Stomach (tissue), 9 donors: ENCODE results near the gene ZNF443. TPM values are rescaled to one million over a fixed set of nuclear protein-coding genes. Genes with fewer than 3 reads are reported as not detected.
"Not testable (repeated sequence)": the region's sequence is repeated elsewhere in the genome, so short reads cannot be mapped to it uniquely, and the experiment has no call there.

ENCODE experiments used
- DNase-seq, 2 donors: peaks; one replicate each; pipeline versions ENCODE4 v3.0.0 to v3.0.0-alpha.2; 2013 to 2019
- H3K27ac ChIP-seq, 5 donors: fragments of 200-600 bp in 4 of 5; sonication (generic) in 4 of 5; one replicate each; pipeline ENCODE4 v1.5.1; 2013 to 2019; ENCODE audit warnings: mild to moderate bottlenecking in 1 of 5, moderate library complexity in 1 of 5
- H3K27me3 ChIP-seq, 3 donors: fragments of 200-600 bp; sonication (generic); one replicate each; pipeline ENCODE4 v1.5.1; 2017 to 2019; ENCODE audit warnings: mixed run types in 1 of 3
- H3K36me3 ChIP-seq, 4 donors: fragments of 200-600 bp; sonication (generic); 1 replicate in 3 of 4; 2 replicates in 1 of 4; pipeline ENCODE4 v1.5.1; 2016 to 2019
- H3K4me1 ChIP-seq, 4 donors: fragments of 200-600 bp; sonication (generic); one replicate each; pipeline ENCODE4 v1.5.1; 2016 to 2019
- H3K4me3 ChIP-seq, 4 donors: fragments of 200-600 bp; sonication (generic) in 3 of 4; one replicate each; pipeline ENCODE4 v1.5.1; 2016 to 2019; ENCODE audit warnings: mild to moderate bottlenecking in 1 of 4
- H3K9me3 ChIP-seq, 4 donors: fragments of 200-600 bp; sonication (generic); one replicate each; pipeline ENCODE4 v1.5.1; 2016 to 2019
- EP300 ChIP-seq: sonication (generic); formaldehyde crosslinking; IDR thresholded peaks from one replicate; pipeline ENCODE4 v1.6.1; 2017; ENCODE audit warnings: antibody characterized with exemption
- POLR2A ChIP-seq, 4 donors: fragments of 450-650 bp; IDR thresholded peaks; one replicate each; pipeline ENCODE4 v1.6.1; 2016; ENCODE audit warnings: antibody characterized with exemption in 4 of 4, control low read depth in 2 of 4, mild to moderate bottlenecking in 1 of 4, moderate library complexity in 1 of 4
- POLR2AphosphoS5 ChIP-seq, 3 donors: sonication (generic); formaldehyde crosslinking; IDR thresholded peaks; one replicate each; pipeline ENCODE4 v1.6.1; 2016; ENCODE audit warnings: antibody characterized with exemption in 3 of 3
- WGBS, 5 donors: extraction: QIAGEN DNeasy Blood & Tissue Kit in 3 of 5; methylation state at CpG; one replicate each; pipeline versions ENCODE4 v1.1.5 to v1.1.7; 2013 to 2018; 5-methylcytosine and 5-hydroxymethylcytosine counted together
- intact Hi-C: fragments of 100-400 bp; cut with DNase I; formaldehyde crosslinking; loops from one replicate; pipeline ENCODE4 v1.15.1; 2023; ENCODE audit warnings: low total_unique reads
- polyA plus RNA-seq, 3 donors: library from polyadenylated mRNA; stranded (reverse); fragments of 200-250 nt; gene quantifications; one replicate each; pipeline ENCODE4 v1.2.3, GENCODE V29; 2013
- total RNA-seq, 5 donors: library from RNA; depleted of rRNA; stranded (reverse); fragments of >200 nt; gene quantifications; one replicate each; pipeline versions ENCODE4 v1.1.0 to v1.2.3, GENCODE V29; 2014 to 2016
- TF ChIP-seq, protein P1 (sequence below), 7 experiments: fragments of 450-650 bp in 4 of 7; fragments of 200-600 bp in 3 of 7; sonication (generic) in 3 of 7; IDR thresholded peaks; one replicate each; pipeline ENCODE4 v1.5.1; 2016 to 2019; ENCODE audit warnings: antibody characterized with exemption in 7 of 7, control low read depth in 2 of 7, mild to moderate bottlenecking in 1 of 7
- donor health status: healthy with polysubstance abuse.
- donor health status: Bipolar disorder and iron deficiency.
- donor health status: healthy.

Gene ZNF443
- total and polyA plus RNA-seq, 8 donors: 0.31 to 8.6 (median 1.8) TPM; not detected in 1

DNA sequence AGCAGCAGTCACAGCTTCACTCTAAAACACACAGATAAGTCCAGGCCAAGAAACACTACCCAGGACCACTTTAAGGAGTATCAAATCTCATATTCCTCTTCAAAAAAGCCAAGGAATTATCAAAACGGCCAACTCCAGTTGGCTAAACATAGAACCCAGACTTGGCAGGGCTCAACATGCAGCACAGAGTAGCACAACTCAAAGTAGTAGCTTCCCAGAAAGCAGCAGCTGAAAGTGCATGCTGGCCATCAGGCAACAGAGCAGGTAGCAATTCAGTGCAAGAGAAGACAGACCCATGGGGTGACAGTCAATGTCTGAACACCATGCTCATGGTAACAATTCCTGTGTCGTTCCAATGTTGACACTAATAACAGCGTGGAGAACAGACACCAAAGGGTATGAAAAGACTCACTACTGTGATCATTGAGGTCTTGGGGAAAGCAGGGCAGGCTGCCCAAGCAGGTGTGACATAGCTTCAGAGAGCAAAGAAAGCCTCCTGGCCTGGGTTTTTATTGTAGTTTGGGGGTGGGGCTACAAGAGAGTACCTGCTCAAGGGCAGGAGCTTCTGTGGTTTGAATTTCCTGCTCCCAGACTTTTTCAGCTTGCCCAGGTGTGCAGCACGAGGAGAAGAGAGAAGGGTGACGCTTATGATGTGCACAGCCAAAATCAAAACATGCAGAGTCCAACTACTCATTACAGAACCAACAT is 37.6 kb upstream of the ZNF443 start:
- no peaks in the 10 kb centered on the region for H3K36me3 ChIP-seq
- intact Hi-C loops: no loop called here
- WGBS, 5 donors: 42 to 62% (median 50%) methylated on average over 5 of the region's 5 CpGs
- TF ChIP-seq, protein P1, sequence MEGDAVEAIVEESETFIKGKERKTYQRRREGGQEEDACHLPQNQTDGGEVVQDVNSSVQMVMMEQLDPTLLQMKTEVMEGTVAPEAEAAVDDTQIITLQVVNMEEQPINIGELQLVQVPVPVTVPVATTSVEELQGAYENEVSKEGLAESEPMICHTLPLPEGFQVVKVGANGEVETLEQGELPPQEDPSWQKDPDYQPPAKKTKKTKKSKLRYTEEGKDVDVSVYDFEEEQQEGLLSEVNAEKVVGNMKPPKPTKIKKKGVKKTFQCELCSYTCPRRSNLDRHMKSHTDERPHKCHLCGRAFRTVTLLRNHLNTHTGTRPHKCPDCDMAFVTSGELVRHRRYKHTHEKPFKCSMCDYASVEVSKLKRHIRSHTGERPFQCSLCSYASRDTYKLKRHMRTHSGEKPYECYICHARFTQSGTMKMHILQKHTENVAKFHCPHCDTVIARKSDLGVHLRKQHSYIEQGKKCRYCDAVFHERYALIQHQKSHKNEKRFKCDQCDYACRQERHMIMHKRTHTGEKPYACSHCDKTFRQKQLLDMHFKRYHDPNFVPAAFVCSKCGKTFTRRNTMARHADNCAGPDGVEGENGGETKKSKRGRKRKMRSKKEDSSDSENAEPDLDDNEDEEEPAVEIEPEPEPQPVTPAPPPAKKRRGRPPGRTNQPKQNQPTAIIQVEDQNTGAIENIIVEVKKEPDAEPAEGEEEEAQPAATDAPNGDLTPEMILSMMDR (IDR thresholded peaks at IDR 0.05): no peak
- TF ChIP-seq POLR2A (IDR thresholded peaks at IDR 0.05) (no peak), POLR2AphosphoS5 (IDR thresholded peaks at IDR 0.05) (no peak), EP300 (no peak)
- peaks cover 0 to 7% (median 2%) of the 10 kb centered on the region in 4 donors for H3K9me3 ChIP-seq
- peaks cover 0 to 31% (median 24%) of the 10 kb centered on the region in 4 donors for H3K4me1 ChIP-seq
- H3K27ac ChIP-seq: no peak overlapping the region
- no peaks in the 10 kb centered on the region for H3K27me3 ChIP-seq
- peak in 1 of 2 donors; percentile 6 for DNase-seq
- H3K4me3 ChIP-seq: no peak overlapping the region

DNA sequence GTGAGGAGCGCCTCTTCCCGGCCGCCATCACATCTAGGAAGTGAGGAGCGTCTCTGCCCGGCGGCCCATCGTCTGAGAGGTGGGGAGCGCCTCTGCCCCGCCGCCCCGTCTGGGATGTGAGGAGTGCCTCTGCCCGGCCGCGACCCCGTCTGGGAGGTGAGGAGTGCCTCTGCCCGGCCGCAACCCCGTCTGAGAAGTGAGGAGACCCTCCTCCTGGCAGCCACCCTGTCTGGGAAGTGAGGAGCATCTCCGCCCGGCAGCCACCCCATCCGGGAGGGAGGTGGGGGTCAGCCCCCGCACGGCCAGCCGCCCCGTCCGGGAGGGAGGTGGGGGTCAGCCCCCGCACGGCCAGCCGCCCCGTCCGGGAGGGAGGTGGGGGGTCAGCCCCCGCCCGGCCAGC is 26.8 kb upstream of the ZNF443 start:
- Histone ChIP-seq H3K9me3 (peaks cover 23 to 93% (median 65%) of the 10 kb centered on the region in 4 donors), H3K36me3 (peaks cover 20 to 51% (median 36%) of the 10 kb centered on the region in 4 donors)
- intact Hi-C loops, H3K27me3 ChIP-seq, H3K4me3 ChIP-seq, H3K27ac ChIP-seq, H3K4me1 ChIP-seq, DNase-seq: not testable (repeated sequence)
- WGBS, 5 donors: 96 to 100% (median 98%) methylated on average over 3 to 33 of the region's 33 CpGs

DNA sequence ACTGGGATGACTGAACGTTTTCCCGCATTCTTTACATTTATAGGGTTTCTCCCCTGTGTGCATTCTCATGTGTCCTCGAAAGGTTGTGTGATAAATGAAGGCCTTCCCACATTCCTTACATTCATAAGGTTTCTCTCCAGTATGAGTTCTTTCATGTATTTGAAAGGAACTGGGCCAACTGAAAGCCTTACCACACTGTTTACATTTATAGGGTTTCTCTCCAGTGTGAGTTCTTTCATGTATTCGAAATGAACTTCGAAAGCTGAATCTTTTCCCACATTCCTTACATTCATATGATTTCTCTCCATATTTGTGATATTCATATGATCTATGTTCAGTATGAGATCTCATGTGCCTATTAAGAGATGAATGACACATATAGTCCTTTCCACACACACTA is 24.4 kb upstream of the ZNF443 start:
- TF ChIP-seq POLR2A (IDR thresholded peaks at IDR 0.05): no peak
- TF ChIP-seq, protein P1 (IDR thresholded peaks at IDR 0.05): no peak
- WGBS, 5 donors: 77 to 100% (median 86%) methylated on average over 5 of the region's 5 CpGs
- Histone ChIP-seq H3K4me1 (no peaks in the 10 kb centered on the region), H3K27me3 (no peaks in the 10 kb centered on the region), H3K27ac (no peak overlapping the region), H3K9me3 (peaks cover 39 to 97% (median 73%) of the 10 kb centered on the region in 4 donors), H3K4me3 (no peak overlapping the region), H3K36me3 (peaks cover 20 to 64% (median 40%) of the 10 kb centered on the region in 4 donors)
- intact Hi-C loops: no loop called here
- DNase-seq: no peak

DNA sequence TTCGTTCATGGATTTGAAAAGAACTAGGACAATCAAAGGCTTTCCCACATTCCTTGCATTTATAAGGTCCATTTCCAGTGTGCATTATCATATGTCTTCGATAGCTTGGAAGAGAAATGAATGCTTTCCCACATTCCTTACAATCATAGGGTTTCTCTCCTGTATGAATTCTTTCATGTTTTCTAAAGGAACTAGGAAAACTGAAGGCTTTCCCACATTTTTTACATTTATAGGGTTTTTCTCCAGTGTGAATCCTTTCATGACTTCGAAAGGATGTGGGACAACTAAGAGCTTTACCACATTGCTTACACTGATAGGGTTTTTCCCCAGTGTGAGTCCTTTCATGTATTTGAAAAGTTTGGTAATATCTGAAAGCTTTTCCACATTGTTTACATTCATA is 23.9 kb upstream of the ZNF443 start:
- Histone ChIP-seq H3K4me3 (no peak overlapping the region), H3K36me3 (peaks cover 20 to 68% (median 40%) of the 10 kb centered on the region in 4 donors), H3K9me3 (peaks cover 39 to 97% (median 72%) of the 10 kb centered on the region in 4 donors), H3K4me1 (no peaks in the 10 kb centered on the region), H3K27me3 (no peaks in the 10 kb centered on the region), H3K27ac (no peak overlapping the region)
- DNase-seq: no peak
- 91 to 99% (median 96%) methylated on average over 3 of the region's 3 CpGs for WGBS, 5 donors
- intact Hi-C loops: no loop called here
- TF ChIP-seq EP300: no peak
- TF ChIP-seq, protein P1 (IDR thresholded peaks at IDR 0.05): no peak
- no peak for TF ChIP-seq POLR2A (IDR thresholded peaks at IDR 0.05)
- TF ChIP-seq POLR2AphosphoS5 (IDR thresholded peaks at IDR 0.05): no peak

DNA sequence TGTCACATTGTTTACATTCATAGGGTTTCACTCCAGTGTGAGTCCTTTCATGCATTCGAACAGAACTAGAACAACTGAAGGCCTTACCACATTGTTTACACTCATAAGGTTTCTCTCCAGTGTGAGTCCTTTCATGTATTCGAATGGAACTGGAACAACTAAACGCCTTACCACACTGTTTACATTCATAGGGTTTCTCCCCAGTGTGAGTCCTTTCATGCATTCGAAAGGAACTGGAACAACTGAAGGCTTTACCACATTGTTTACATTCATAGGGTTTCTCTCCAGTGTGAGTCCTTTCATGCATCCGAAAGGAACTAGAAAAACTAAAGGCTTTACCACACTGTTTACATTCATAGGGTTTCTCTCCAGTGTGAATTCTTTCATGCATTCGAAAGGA is 23.3 kb upstream of the ZNF443 start:
- DNase-seq, H3K4me1 ChIP-seq, H3K27ac ChIP-seq, H3K27me3 ChIP-seq, intact Hi-C loops, H3K4me3 ChIP-seq: not testable (repeated sequence)
- WGBS, 5 donors: 94 to 97% (median 95%) methylated on average over 6 of the region's 6 CpGs
- peaks cover 39 to 97% (median 71%) of the 10 kb centered on the region in 4 donors for H3K9me3 ChIP-seq
- peaks cover 20 to 69% (median 40%) of the 10 kb centered on the region in 4 donors for H3K36me3 ChIP-seq
